GM18505 (cell line): ENCODE measurements around the gene ADGRG7.

Experiments
- ATAC-seq: cut with Tn5 transposase; IDR thresholded peaks from one replicate; pipeline ENCODE4 v1.9.1; 2021; ENCODE audit not compliant: unreplicated experiment
- POLR2A ChIP-seq: IDR thresholded peaks from 4 replicates; pipeline ENCODE4 v1.6.1; 2011; ENCODE audit warnings: borderline replicate concordance; ENCODE audit not compliant: insufficient read depth, insufficient read length; ENCODE audit errors: extremely low read depth

Gene ADGRG7

DNA sequence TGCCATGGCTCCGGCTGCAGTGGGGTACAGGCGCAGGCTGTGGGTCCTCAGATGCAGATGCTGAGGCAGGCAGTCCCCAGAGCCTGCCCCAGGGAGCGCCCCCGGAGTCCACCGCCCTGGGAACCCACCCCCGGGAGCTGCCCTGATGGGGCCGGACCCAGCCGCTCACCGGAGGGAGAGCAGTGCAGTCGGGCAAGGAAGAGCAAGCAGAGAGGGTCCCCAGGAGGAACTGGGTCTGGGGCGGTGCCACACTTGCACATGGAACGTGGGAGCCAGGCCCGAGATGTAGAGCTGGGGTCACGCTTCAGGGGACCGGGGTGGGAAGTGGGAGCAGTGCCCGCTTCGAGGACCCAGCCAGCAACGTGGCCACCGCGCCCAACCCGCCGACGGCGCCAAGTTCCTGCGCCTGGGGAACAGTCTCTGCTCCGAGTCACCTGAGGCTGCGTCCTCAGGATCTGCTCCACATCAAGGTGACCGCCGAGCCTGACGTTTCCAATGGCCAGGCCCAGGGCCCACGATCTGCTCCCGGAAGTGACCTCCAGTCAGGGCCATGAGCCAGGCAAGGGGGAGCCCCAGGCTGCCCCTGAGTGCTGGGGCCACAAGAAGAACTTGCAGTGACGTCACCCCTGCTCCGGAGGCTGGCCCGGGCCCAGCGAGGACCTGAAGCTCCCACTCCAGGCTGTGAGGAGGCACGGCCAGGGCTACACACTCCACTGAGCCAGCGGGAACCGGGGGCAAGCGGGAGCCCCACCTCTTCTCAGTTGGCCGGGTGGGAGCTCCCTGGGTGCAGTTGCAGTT lies 72.9 kb downstream of the ADGRG7 start:
- TF ChIP-seq POLR2A: no peak
- no peak for ATAC-seq

- no peak for TF ChIP-seq POLR2A
- ATAC-seq: no peak
Observed at GRCh38 chr3:100682854-100683760, 73.7 kb downstream of the ADGRG7 start.

DNA sequence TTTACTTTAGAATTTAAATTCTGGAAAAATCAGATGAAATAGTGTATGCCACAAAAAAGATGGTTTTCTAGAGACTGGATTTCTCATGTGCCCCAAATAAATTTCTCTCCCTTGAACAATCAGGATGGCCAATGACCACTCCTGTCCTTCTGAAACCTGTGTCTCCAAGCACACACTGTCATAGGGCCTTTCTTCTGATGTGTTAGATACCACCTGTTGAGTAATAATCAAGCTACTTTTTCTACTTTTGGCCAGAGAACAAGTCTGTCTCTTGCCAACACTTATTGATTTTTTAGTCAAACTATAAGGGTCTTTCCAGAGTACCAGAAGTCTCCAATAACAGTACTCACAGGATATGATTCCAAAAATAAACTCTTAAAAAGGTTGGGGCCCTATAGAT lies 83.8 kb downstream of the ADGRG7 start:
- no peak for TF ChIP-seq POLR2A
- ATAC-seq: no peak

DNA sequence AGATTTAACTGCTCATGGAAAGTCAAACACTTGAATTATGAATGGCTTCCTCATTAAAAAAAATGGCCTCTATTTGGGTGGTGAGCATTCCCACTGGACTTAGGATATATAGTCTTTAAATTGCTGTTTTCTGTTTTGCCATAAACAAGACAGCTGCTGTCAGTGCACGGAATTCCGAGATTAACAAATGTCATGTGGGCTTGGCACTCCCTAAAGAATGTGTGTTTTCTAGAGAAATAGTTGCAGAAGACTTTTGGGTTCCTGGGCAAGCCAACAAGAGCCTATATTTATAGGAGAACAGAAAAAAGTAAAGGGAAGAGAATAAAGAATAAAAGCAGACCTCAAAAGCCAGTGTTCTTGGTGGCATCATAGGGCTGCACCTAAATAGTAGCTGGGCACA lies 86.3 kb downstream of the ADGRG7 start:
- ATAC-seq: no peak
- TF ChIP-seq POLR2A: no peak

GRCh38 chr3:100696161-100696560 lies 86.8 kb downstream of the ADGRG7 start:
- no peak for TF ChIP-seq POLR2A
- no peak for ATAC-seq

GRCh38 chr3:100697172-100697571 lies 87.8 kb downstream of the ADGRG7 start:
- no peak for ATAC-seq
- no peak for TF ChIP-seq POLR2A

GRCh38 chr3:100697723-100698285 lies 88.4 kb downstream of the ADGRG7 start:
- ATAC-seq: no peak
- TF ChIP-seq POLR2A: no peak

GRCh38 chr3:100698736-100699135 lies 89.3 kb downstream of the ADGRG7 start:
- ATAC-seq: no peak

DNA sequence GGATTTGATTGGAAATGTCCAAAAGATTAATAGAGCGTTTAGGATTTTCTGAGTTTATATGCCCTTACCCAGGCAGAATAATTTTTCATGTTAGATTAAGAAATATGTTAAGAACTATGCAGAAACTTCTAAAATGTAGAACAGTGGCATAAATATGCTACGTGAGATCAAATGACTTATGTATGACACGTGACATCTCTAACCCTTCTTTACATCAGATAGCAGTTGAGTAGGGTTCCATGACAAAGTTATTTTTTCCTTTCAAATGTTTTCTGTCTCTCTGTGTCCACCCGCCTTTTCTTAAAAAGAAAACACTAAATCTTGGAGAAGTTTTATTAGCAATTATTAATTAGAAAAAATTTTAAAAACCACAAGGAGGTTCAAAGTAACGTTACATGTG lies 91.3 kb downstream of the ADGRG7 start:
- no peak for TF ChIP-seq POLR2A
- ATAC-seq: no peak

More at GRCh38 chr3:100698736-100699135, 89.3 kb downstream of the ADGRG7 start:
- no peak for TF ChIP-seq POLR2A

- no peak for TF ChIP-seq POLR2A
- ATAC-seq: no peak
Observed at GRCh38 chr3:100702082-100702979, 92.9 kb downstream of the ADGRG7 start.

- TF ChIP-seq POLR2A: no peak
- no peak for ATAC-seq
Observed at GRCh38 chr3:100702980-100703345, 93.6 kb downstream of the ADGRG7 start.

DNA sequence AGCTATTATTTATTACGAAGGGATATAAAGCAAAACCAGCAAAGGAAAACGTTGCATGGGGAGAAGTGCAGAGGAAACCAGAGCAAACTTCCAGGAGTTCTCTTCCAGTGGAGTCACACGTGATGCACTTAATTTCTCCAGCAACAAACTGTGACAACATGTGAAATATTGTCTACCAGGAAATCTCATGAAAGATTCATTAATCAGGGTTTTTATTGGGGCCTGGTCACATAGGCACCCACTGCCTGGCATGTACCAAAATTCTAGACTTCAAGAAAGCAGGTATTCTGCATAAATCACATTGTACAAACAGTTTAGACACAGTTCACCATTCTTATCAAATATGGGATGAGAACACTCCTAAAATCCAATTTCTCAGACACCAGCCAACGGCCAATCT lies 94.5 kb downstream of the ADGRG7 start:
- TF ChIP-seq POLR2A: no peak
- ATAC-seq: no peak

- TF ChIP-seq POLR2A: no peak
- no peak for ATAC-seq
Observed at GRCh38 chr3:100706365-100706764, 97.0 kb downstream of the ADGRG7 start.

GRCh38 chr3:100708644-100708988 lies 99.2 kb downstream of the ADGRG7 start:
- no peak for TF ChIP-seq POLR2A
- ATAC-seq: no peak
